Measurements from ENCODE around the gene UNC13D. TPM values are rescaled to one million over a fixed set of nuclear protein-coding genes. Genes with fewer than 3 reads are reported as not detected.

The UNC13D gene
- total and polyA plus RNA-seq, 9 of the 15 experiments (the other 6 are each of a cell fraction or from before 2014, with no cell fraction given), result 0.86 to 244 (median 69.2) TPM

DNA sequence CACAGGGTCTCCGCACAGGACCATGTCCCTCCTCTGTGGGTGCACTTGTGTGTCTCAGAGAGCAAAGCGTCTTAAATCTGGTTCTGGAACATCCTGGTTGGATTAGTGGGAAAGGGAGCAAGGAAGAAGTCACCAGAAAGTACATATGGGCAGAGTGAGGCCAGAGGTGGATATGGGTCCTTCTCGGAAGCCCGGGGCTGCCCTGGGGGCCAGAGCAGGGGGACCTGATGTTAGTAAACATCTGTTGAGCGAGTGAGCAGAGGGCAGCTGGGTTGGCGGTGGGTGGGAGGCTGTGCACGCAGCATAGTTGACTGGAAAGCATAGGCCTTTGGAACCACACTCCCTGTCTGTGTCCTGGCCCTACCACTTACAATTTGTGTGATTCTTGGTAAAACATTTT, 22.7 kb downstream of the UNC13D start:
- Histone ChIP-seq H3K79me2 (ENCODE audit: control insufficient read depth, insufficient read depth, low read length) (no peaks in the 10 kb centered on the region), H3K4me3 (no peak overlapping the region), H3K27ac (ENCODE audit: extremely low read depth, low read depth, low read length) (no peak overlapping the region), H4K20me1 (replicated peaks; ENCODE audit: control insufficient read depth, insufficient read depth, low read length) (no peaks in the 10 kb centered on the region), H3K9me1 (ENCODE audit: control insufficient read depth, insufficient read depth, low read length) (peaks cover 3% of the 10 kb centered on the region), H2AFZ (ENCODE audit: low read depth, low read length) (no peak overlapping the region), H3K4me2 (ENCODE audit: insufficient read depth, low read length) (no peak overlapping the region), H3K4me1 (replicated peaks in 1 of 2; ENCODE audit: control insufficient read depth in 2 of 2, insufficient read depth in 2 of 2, low read length in 2 of 2) (peaks cover 0 to 32% of the 10 kb centered on the region in 2 experiments; a peak in 1 of 5 replicates), H3K9me3 (replicated peaks; ENCODE audit: control insufficient read depth, insufficient read depth, low read depth, low read length) (no peaks in the 10 kb centered on the region), H3K36me3 (ENCODE audit: control insufficient read depth, insufficient read depth, low read length) (peaks cover 71% of the 10 kb centered on the region; the same call in 2 of the 3 replicates), H3K27me3 (ENCODE audit: control insufficient read depth in 2 of 2, insufficient read depth in 2 of 2, low read length in 2 of 2) (no peaks in the 10 kb centered on the region), H3K9ac (ENCODE audit: insufficient read depth in 1 of 2, low read depth in 2 of 2, low read length in 2 of 2) (no peak overlapping the region)
- POLR2A ChIA-PET, result interaction anchor here (0.8 to 8.0 kb wide), 10 partner anchors 8 to 71 kb away, joined by 3 to 121 read pairs (median 8); partner anchors contain the start of gene UNK
- TF ChIP-seq ZNF282 (CRISPR knock-in tag; IDR thresholded peaks at IDR 0.05) (no peak), POLR2AphosphoS2 (IDR thresholded peaks at IDR 0.05; ENCODE audit: low read length) (0 out of 2 replicates have a peak, but pooled peaks have one; percentile 12)
- BruUV-seq (replicated peaks), result no TSS peak
- DNase-seq (ENCODE audit: extremely low read depth in 1 of 4, low spot score in 3 of 4), result no peak
- no peak for FAIRE-seq
- ATAC-seq, result no peak
- 89% methylated on average over 7 of the region's 7 CpGs for WGBS (ENCODE audit: insufficient coverage, low coverage, missing lambda C conversion rate)
- intact Hi-C loops (cut with micrococcal nuclease), result no loop called here
- in situ Hi-C loops (cut with MboI), result no loop called here
- CTCF ChIA-PET (ENCODE audit: low intra/inter-chr PET ratio), result no interaction called here

DNA sequence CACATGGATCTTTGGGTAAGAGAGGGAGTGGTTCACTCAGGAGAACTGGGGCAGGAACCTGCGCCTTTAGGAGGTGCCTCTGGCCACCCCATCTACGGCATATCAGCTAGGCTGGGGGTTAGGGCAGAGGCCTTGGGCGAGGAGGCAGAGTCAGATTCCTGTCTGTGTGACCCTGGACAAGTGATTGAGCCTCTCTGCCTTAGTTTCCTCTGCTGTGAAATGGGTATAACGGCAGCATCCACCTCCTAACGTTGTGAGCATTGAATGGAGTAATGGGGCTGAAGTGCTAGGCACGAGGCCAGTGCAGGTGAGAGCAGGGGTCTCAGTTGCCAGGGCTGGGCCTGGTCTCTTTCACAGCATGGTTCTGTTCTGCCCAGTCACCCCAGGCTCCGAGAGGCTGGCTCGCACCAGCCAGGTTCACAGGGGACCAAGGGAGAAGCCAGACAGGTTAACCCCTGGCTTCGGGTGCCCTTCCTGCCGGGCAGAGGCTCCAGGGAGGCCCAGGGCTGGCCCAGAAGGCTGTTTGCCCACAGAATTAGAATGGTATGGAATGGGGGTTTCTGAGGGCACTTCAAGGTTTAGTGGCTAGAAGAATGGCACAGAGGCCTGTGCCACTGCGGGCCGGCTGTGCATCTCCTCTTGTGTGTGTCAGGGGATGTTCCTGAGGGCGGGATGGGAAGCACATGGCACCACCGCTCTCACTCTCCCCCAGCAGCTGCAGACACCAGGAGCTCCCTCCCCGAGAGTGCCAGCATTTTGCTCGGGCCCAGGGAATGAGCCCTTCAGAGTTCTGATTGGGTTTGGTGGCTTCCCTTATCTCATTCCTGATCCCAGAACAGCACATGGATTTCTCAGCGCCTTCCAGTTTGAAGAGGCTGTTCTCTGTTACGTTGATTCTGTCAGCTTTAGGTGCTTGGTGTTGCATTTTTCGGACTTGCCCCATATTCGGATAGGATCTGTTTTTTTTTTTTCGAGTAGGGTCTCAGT, 23.8 kb downstream of the UNC13D start:
- Histone ChIP-seq H3K4me2 (ENCODE audit: insufficient read depth, low read length) (no peak overlapping the region), H3K4me1 (replicated peaks in 1 of 2; ENCODE audit: control insufficient read depth in 2 of 2, insufficient read depth in 2 of 2, low read length in 2 of 2) (peaks cover 0 to 30% of the 10 kb centered on the region in 2 experiments; a peak in 1 of 5 replicates), H3K27me3 (ENCODE audit: control insufficient read depth in 2 of 2, insufficient read depth in 2 of 2, low read length in 2 of 2) (no peaks in the 10 kb centered on the region), H3K36me3 (ENCODE audit: control insufficient read depth, insufficient read depth, low read length) (peaks cover 69% of the 10 kb centered on the region; the same call in 2 of the 3 replicates), H3K9ac (ENCODE audit: insufficient read depth in 1 of 2, low read depth in 2 of 2, low read length in 2 of 2) (peak overlapping the region in 1 of 2 experiments; percentile 59; a peak in 1 of 4 replicates), H3K79me2 (ENCODE audit: control insufficient read depth, insufficient read depth, low read length) (no peaks in the 10 kb centered on the region), H2AFZ (ENCODE audit: low read depth, low read length) (no peak overlapping the region), H3K4me3 (no peak overlapping the region), H3K9me3 (replicated peaks; ENCODE audit: control insufficient read depth, insufficient read depth, low read depth, low read length) (no peaks in the 10 kb centered on the region), H4K20me1 (replicated peaks; ENCODE audit: control insufficient read depth, insufficient read depth, low read length) (no peaks in the 10 kb centered on the region), H3K9me1 (ENCODE audit: control insufficient read depth, insufficient read depth, low read length) (peaks cover 3% of the 10 kb centered on the region), H3K27ac (ENCODE audit: extremely low read depth, low read depth, low read length) (no peak overlapping the region)
- no peak for ATAC-seq
- in situ Hi-C loops (cut with MboI), result no loop called here
- no peak for DNase-seq (ENCODE audit: extremely low read depth in 1 of 4, low spot score in 3 of 4)
- no TSS peak for BruUV-seq (replicated peaks)
- intact Hi-C loops (cut with micrococcal nuclease), result no loop called here
- FAIRE-seq, result no peak
- ChIA-PET CTCF (ENCODE audit: low intra/inter-chr PET ratio) (no interaction called here), POLR2A (interaction anchor here (0.6 to 8.0 kb wide), 9 partner anchors 7 to 180 kb away, joined by 3 to 121 read pairs (median 4); a partner anchor contains a TSS)
- 79% methylated on average over 21 of the region's 21 CpGs for WGBS (ENCODE audit: insufficient coverage, low coverage, missing lambda C conversion rate)
- TF ChIP-seq ZNF561 (CRISPR knock-in tag; conservative IDR thresholded peaks at IDR 0.05), result no peak
- TF ChIP-seq ARNT (IDR thresholded peaks at IDR 0.05), result no peak
- peak; percentile 51 for TF ChIP-seq RBM22 (IDR thresholded peaks at IDR 0.05; ENCODE audit: low read depth, low read length, poor library complexity, severe bottlenecking)
- TF ChIP-seq POLR2B (IDR thresholded peaks at IDR 0.05; ENCODE audit: low read depth, partially characterized antibody), result no peak
- no peak for TF ChIP-seq SLC30A9 (CRISPR knock-in tag; IDR thresholded peaks at IDR 0.05)
- TF ChIP-seq PHF20 (IDR thresholded peaks at IDR 0.05; ENCODE audit: partially characterized antibody), result no peak
- TF ChIP-seq CBX1 (IDR thresholded peaks at IDR 0.05; ENCODE audit: low read depth), result peak; percentile 50; the same call in 1 of the 2 replicates
- peak; percentile 92 for TF ChIP-seq BCOR (IDR thresholded peaks at IDR 0.05)
- TF ChIP-seq, protein P1, sequence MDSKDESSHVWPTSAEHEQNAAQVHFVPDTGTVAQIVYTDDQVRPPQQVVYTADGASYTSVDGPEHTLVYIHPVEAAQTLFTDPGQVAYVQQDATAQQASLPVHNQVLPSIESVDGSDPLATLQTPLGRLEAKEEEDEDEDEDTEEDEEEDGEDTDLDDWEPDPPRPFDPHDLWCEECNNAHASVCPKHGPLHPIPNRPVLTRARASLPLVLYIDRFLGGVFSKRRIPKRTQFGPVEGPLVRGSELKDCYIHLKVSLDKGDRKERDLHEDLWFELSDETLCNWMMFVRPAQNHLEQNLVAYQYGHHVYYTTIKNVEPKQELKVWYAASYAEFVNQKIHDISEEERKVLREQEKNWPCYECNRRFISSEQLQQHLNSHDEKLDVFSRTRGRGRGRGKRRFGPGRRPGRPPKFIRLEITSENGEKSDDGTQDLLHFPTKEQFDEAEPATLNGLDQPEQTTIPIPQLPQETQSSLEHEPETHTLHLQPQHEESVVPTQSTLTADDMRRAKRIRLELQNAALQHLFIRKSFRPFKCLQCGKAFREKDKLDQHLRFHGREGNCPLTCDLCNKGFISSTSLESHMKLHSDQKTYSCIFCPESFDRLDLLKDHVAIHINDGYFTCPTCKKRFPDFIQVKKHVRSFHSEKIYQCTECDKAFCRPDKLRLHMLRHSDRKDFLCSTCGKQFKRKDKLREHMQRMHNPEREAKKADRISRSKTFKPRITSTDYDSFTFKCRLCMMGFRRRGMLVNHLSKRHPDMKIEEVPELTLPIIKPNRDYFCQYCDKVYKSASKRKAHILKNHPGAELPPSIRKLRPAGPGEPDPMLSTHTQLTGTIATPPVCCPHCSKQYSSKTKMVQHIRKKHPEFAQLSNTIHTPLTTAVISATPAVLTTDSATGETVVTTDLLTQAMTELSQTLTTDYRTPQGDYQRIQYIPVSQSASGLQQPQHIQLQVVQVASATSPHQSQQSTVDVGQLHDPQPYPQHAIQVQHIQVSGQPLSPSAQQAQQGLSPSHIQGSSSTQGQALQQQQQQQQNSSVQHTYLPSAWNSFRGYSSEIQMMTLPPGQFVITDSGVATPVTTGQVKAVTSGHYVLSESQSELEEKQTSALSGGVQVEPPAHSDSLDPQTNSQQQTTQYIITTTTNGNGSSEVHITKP (IDR thresholded peaks at IDR 0.05; ENCODE audit: partially characterized antibody), result no peak
- no peak for TF ChIP-seq SREBF2 (CRISPR knock-in tag; IDR thresholded peaks at IDR 0.05)
